Keratinocyte (primary cell): ENCODE data around the gene SOCS4.

Experiments used
- CTCF ChIP-seq, 3 experiments: IDR thresholded peaks in 1 of 3; conservative IDR thresholded peaks in 1 of 3; optimal IDR thresholded peaks in 1 of 3; 2 replicates in 2 of 3; 3 replicates in 1 of 3; pipeline versions ENCODE3 to v1.5.1; 2011; ENCODE audit warnings: low read length in 3 of 3, mild to moderate bottlenecking in 3 of 3, moderate library complexity in 2 of 3, control low read depth in 1 of 3, inconsistent platforms in 1 of 3; ENCODE audit not compliant: insufficient read depth in 2 of 3; ENCODE audit errors: extremely low read depth in 1 of 3
- EZH2 ChIP-seq: IDR thresholded peaks from one replicate; pipeline ENCODE4 v1.6.1; 2012; ENCODE audit warnings: inconsistent platforms, mild to moderate bottlenecking, low read length, moderate library complexity

- TF ChIP-seq CTCF (optimal IDR thresholded peaks at IDR 0.05 in 1 of 3, IDR thresholded peaks at IDR 0.05 in 1 of 3, conservative IDR thresholded peaks at IDR 0.05 in 1 of 3; ENCODE audit: extremely low read depth in 1 of 3, insufficient read depth in 2 of 3, low read length in 3 of 3) = peak; percentile 88 to 93 (median 93)
- TF ChIP-seq EZH2 = no peak
These were observed 24.6 kb downstream of the SOCS4 start, which contains the start of gene MAPK1IP1L for GRCh38 chr14:55051423-55052268.
